GM12878 (cell line): Measurements from ENCODE around the gene SMTNL1. TPM values are rescaled to one million over a fixed set of nuclear protein-coding genes. Genes with fewer than 3 reads are reported as not detected.
A peak's percentile ranks its signal among the peaks of the same experiment; 100 is the strongest.

Experiments
- ATAC-seq: fragments of 200-7000 bp; cut with Tn5 transposase; 3 replicates; pipeline ENCODE4 v1.9.1; 2020; ENCODE audit warnings: mild to moderate bottlenecking, moderate library complexity
- BruUV-seq: library from RNA; stranded (reverse); fragments of 400-500 nt; replicated peaks from 2 replicates; lab custom pipeline; 2021; lab: Mats Ljungman, UMichigan
- CTCF ChIA-PET: fragments of 300-600 bp; sonication (Branson Sonifier 250); formaldehyde crosslinking; extraction: SDS; loops from one replicate; lab custom pipeline; 2021; ENCODE audit warnings: inconsistent platforms; lab: Yijun Ruan, JAX
- POLR2A ChIA-PET: fragments of 350-600 bp; formaldehyde crosslinking; extraction: SDS; loops from one replicate; lab custom pipeline; 2021; ENCODE audit warnings: inconsistent platforms; lab: Charles Lee
- RAD21 ChIA-PET: fragments of 300-600 bp; sonication (Branson Sonifier 250); formaldehyde crosslinking; loops from one replicate; lab custom pipeline; 2023; ENCODE audit warnings: antibody characterized with exemption; ENCODE audit not compliant: unreplicated experiment; lab: Charles Lee
- SMC1A ChIA-PET: fragments of 300-600 bp; sonication (Branson Sonifier 250); formaldehyde crosslinking; loops from one replicate; lab custom pipeline; 2023; ENCODE audit not compliant: unreplicated experiment, uncharacterized antibody; lab: Charles Lee
- DNase-seq: peaks from one replicate; pipeline ENCODE4 v3.0.0-alpha.2; 2011; ENCODE audit warnings: low read depth, low spot score
- FAIRE-seq: peaks from 3 replicates; lab custom pipeline; 2011; peaks lifted over from hg19 to GRCh38; lab: Jason Lieb, UNC
- H2AFZ ChIP-seq: 2 replicates; pipeline ENCODE4 v1.6.0; 2011; ENCODE audit warnings: low read depth, low read length, control low read depth; ENCODE audit not compliant: control insufficient read depth
- H3K27ac ChIP-seq: 2 replicates; pipeline ENCODE4 v1.5.1; 2011; ENCODE audit warnings: control low read depth; ENCODE audit not compliant: control insufficient read depth, insufficient read depth
- H3K27me3 ChIP-seq, 2 experiments: replicated peaks in 1 of 2; 2 replicates each; pipeline versions ENCODE4 v1.6.0 to v1.6.1; 2011; ENCODE audit warnings: low read length in 1 of 2; ENCODE audit not compliant: control insufficient read depth in 2 of 2, insufficient read depth in 2 of 2
- H3K36me3 ChIP-seq, 2 experiments: 2 replicates each; pipeline ENCODE4 v1.5.1; 2011; ENCODE audit warnings: low read length in 1 of 2; ENCODE audit not compliant: control insufficient read depth in 2 of 2, insufficient read depth in 2 of 2
- H3K4me1 ChIP-seq: 2 replicates; pipeline ENCODE4 v1.6.1; 2011; ENCODE audit warnings: mild to moderate bottlenecking, low read length, moderate library complexity, mixed read lengths; ENCODE audit not compliant: control insufficient read depth, insufficient read depth
- H3K4me2 ChIP-seq: 2 replicates; pipeline ENCODE4 v1.6.0; 2011; ENCODE audit warnings: control low read depth; ENCODE audit not compliant: control insufficient read depth, insufficient read depth
- H3K4me3 ChIP-seq: fragments of 200-600 bp; sonication (generic); 2 replicates; pipeline ENCODE4 v1.5.1; 2016
- H3K79me2 ChIP-seq: 2 replicates; pipeline ENCODE4 v1.6.0; 2011; ENCODE audit warnings: low read length; ENCODE audit not compliant: control insufficient read depth, insufficient read depth
- H3K9ac ChIP-seq: 2 replicates; pipeline ENCODE4 v1.8.0; 2011; ENCODE audit warnings: low read length, control low read depth, mixed read lengths; ENCODE audit not compliant: control insufficient read depth, insufficient read depth
- H3K9me3 ChIP-seq: replicated peaks from 3 replicates; pipeline ENCODE4 v1.5.1; 2011; ENCODE audit warnings: mild to moderate bottlenecking, low read length; ENCODE audit not compliant: control insufficient read depth, insufficient read depth
- H4K20me1 ChIP-seq: 2 replicates; pipeline ENCODE4 v1.6.0; 2011; ENCODE audit not compliant: control insufficient read depth, insufficient read depth
- BHLHE40 ChIP-seq, 2 experiments: fragments of 450-650 bp in 1 of 2; IDR thresholded peaks; 2 replicates each; pipeline ENCODE4 v1.6.1; 2011 to 2017; ENCODE audit warnings: low read depth in 2 of 2, borderline replicate concordance in 1 of 2, improper control_type of control experiment in 1 of 2, low read length in 1 of 2, mild to moderate bottlenecking in 1 of 2
- BRCA1 ChIP-seq: IDR thresholded peaks from 2 replicates; pipeline ENCODE4 v1.6.1; 2011; ENCODE audit warnings: low read depth, low read length, improper control_type of control experiment
- CEBPB ChIP-seq, 2 experiments: fragments of 150-350 bp in 1 of 2; IDR thresholded peaks; 2 replicates each; pipeline ENCODE4 v1.6.1; 2012 to 2014; ENCODE audit warnings: low read depth in 2 of 2, low read length in 2 of 2, borderline replicate concordance in 1 of 2, inconsistent platforms in 1 of 2
- CTCF ChIP-seq, 3 experiments: IDR thresholded peaks in 2 of 3; conservative IDR thresholded peaks in 1 of 3; 2 replicates each; pipeline ENCODE4 v1.5.1; 2011; ENCODE audit warnings: low read depth in 3 of 3, low read length in 3 of 3, mild to moderate bottlenecking in 3 of 3, control low read depth in 2 of 3, moderate library complexity in 2 of 3, inconsistent platforms in 1 of 3, mixed read lengths in 1 of 3; ENCODE audit not compliant: control insufficient read depth in 2 of 3, insufficient read depth in 1 of 3; ENCODE audit errors: extremely low read depth in 1 of 3
- HSF1 ChIP-seq: fragments of 150-350 bp; IDR thresholded peaks from 2 replicates; pipeline ENCODE4 v1.6.1; 2014; ENCODE audit warnings: mild to moderate bottlenecking, low read depth, low read length
- RAD21 ChIP-seq: IDR thresholded peaks from 2 replicates; pipeline ENCODE4 v1.6.1; 2011; ENCODE audit warnings: mild to moderate bottlenecking, low read depth, low read length, moderate library complexity; ENCODE audit not compliant: insufficient read depth
- SMC3 ChIP-seq: IDR thresholded peaks from 2 replicates; pipeline ENCODE4 v1.6.1; 2011; ENCODE audit warnings: low read length, improper control_type of control experiment, borderline replicate concordance
- TCF12 ChIP-seq: IDR thresholded peaks from 2 replicates; pipeline ENCODE4 v1.6.1; 2011; ENCODE audit warnings: low read depth, mild to moderate bottlenecking, low read length
- TCF3 ChIP-seq: IDR thresholded peaks from 2 replicates; pipeline ENCODE4 v1.6.1; 2012; ENCODE audit warnings: low read depth, mild to moderate bottlenecking, low read length, borderline replicate concordance; ENCODE audit not compliant: insufficient read depth
- TCF7 ChIP-seq: IDR thresholded peaks from 2 replicates; pipeline ENCODE4 v1.6.1; 2014; ENCODE audit warnings: antibody characterized with exemption, borderline replicate concordance
- YY1 ChIP-seq: IDR thresholded peaks from 2 replicates; pipeline ENCODE4 v1.6.1; 2011; ENCODE audit warnings: low read depth, mild to moderate bottlenecking, low read length
- whole genome bisulfite sequencing: methylation state at CpG from one replicate; pipeline ENCODE4 v1.1.6; 2016; ENCODE audit warnings: low lambda C conversion rate; ENCODE audit not compliant: insufficient replicate concordance, insufficient coverage; ENCODE audit errors: missing lambda C conversion rate; 5-methylcytosine and 5-hydroxymethylcytosine counted together
- in situ Hi-C: fragments of 300-500 bp; cut with MboI; formaldehyde crosslinking; loops from 9 replicates; pipeline ENCODE4 v1.14.3; 2018; ENCODE audit warnings: mixed read lengths
- intact Hi-C: fragments of 100-400 bp; cut with micrococcal nuclease; formaldehyde crosslinking; loops from one replicate; pipeline ENCODE4 v1.14.2; 2022; ENCODE audit not compliant: unreplicated experiment
- polyA plus RNA-seq, 11 experiments: library from polyadenylated mRNA; depleted of rRNA in 4 of 11; unstranded in 6 of 11; stranded (reverse) in 5 of 11; fragments of >200 nt; fragmentation: Nextera tagmentation in 4 of 11; fragmentation: Illumina TruSeq in 1 of 11; extraction: Ambion mirVana in 4 of 11; extraction: Trizol in 1 of 11; gene quantifications; 1 replicate in 1 of 11; 2 replicates in 10 of 11; pipeline versions ENCODE4 v1.2.1 to v1.2.3, GENCODE V29; 2011 to 2016; ENCODE audit warnings: inconsistent platforms in 2 of 11, missing spikeins in 2 of 11, low read depth in 1 of 11
- total RNA-seq, 4 experiments: library from RNA; depleted of rRNA in 3 of 4; stranded (reverse); fragments of >200 nt in 3 of 4; fragmentation: Illumina TruSeq in 1 of 4; extraction: Trizol in 1 of 4; gene quantifications; 2 replicates each; pipeline versions ENCODE4 v1.2.1 to v1.2.3, GENCODE V29; 2013 to 2021
- TF ChIP-seq, protein P1 (sequence below): fragments of 450-650 bp; IDR thresholded peaks from 2 replicates; pipeline ENCODE4 v1.6.1; 2016; ENCODE audit warnings: mild to moderate bottlenecking
- TF ChIP-seq, protein P2 (sequence below): IDR thresholded peaks from 2 replicates; pipeline ENCODE4 v1.6.1; 2012; ENCODE audit warnings: low read depth, low read length, improper control_type of control experiment

SMTNL1 gene
- total and polyA plus RNA-seq, 10 of the 15 experiments (the other 5 are each of a cell fraction or from before 2014, with no cell fraction given): 0.06 to 0.17 (median 0.10) TPM; not detected in 7

DNA sequence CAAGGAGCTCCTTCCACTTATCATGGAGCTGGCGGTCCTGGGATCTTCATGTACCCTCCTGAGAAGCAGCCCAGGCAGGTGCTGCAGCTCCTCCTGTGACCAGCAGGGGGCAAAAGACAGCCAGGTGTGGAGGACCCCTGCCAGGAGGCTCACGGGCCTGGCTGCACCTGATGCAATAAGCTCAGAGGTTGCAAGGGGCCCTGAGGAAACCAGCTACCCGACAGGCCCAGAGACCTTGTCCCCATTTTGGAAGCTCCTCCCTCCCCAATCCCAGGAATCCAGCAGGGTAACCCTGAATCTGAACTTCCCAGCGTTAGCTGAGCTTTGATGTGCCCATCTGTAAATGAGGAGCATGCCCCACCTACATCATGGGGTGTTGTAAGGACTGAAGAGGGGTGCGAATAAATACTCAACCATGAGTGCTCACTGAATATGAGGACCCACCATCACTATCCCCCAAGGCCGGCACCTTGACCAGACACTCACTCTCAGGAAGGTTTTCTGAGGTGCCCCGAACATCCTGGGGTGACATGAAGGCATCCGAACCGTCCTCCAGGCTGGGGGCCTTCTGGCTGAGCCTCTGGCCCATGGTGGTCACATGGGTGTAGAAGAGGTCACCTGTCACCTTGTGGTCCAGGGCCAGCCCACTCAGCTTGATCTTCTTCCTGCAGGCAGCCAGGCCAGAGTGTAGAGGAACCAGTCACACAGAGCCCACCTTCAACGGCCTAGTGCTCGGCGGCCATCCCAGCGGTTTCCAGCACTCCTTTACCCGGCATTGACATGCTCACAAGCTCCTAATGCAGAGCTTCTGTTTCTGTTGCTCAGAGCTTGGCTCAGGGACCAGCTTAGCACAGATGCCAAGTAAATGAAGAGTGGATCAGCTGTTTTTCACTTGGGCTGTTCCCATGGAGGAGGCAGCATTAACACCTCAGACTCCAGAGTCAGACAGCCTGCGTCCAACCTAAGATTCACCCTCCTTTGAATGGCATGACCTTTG is 43.6 kb upstream of the SMTNL1 start:
- intact Hi-C loops: loop anchor here (1.0 to 2.0 kb wide), 2 partner anchors 33 to 151 kb away; no protein-coding TSS in a partner anchor
- H4K20me1 ChIP-seq: no peaks in the 10 kb centered on the region
- in situ Hi-C loops: loop anchor here (5.0 to 25.0 kb wide), 3 partner anchors 33 to 657 kb away; no protein-coding TSS in a partner anchor
- no peak overlapping the region for H3K4me3 ChIP-seq
- no peak overlapping the region for H2AFZ ChIP-seq
- POLR2A ChIA-PET: interaction anchor here (0.8 to 1.5 kb wide), 5 partner anchors 12 to 38 kb away, joined by 3 to 15 read pairs (median 3); partner anchors contain the start of gene SLC43A1
- no peaks in the 10 kb centered on the region for H3K4me1 ChIP-seq
- H3K36me3 ChIP-seq: peaks cover 3% of the 10 kb centered on the region in 2 experiments
- RAD21 ChIA-PET: interaction anchor here (0.6 to 4.8 kb wide), 21 partner anchors 9 to 1030 kb away, joined by 3 to 133 read pairs (median 5); partner anchors contain the start of genes RTN4RL2, SLC43A1 and TIMM10
- ATAC-seq (peak; percentile 94), FAIRE-seq (peak; percentile 78), DNase-seq (no peak)
- SMC1A ChIA-PET: interaction anchor here (0.7 to 7.5 kb wide), 24 partner anchors 9 to 307 kb away, joined by 3 to 130 read pairs (median 4); partner anchors contain the start of genes CTNND1, SLC43A1 and TIMM10
- CTCF ChIA-PET: interaction anchor here (0.6 to 11.8 kb wide), 52 partner anchors 9 to 1031 kb away, joined by 3 to 396 read pairs (median 6); partner anchors contain the start of genes CLP1, MED19, P2RX3 and RTN4RL2
- no TSS peak for BruUV-seq
- no peaks in the 10 kb centered on the region for H3K79me2 ChIP-seq
- no peaks in the 10 kb centered on the region for H3K9me3 ChIP-seq
- H3K4me2 ChIP-seq: no peak overlapping the region
- H3K27ac ChIP-seq: no peak overlapping the region
- WGBS: 80% methylated on average over 15 of the region's 15 CpGs
- H3K9ac ChIP-seq: no peak overlapping the region
- H3K27me3 ChIP-seq: no peaks in the 10 kb centered on the region
- TF ChIP-seq CEBPB (IDR thresholded peaks at IDR 0.05; ENCODE audit: borderline replicate concordance in 1 of 2, low read depth in 2 of 2, low read length in 2 of 2) (peak in 1 of 2 experiments; percentile 70; a peak in 1 of 4 replicates), BHLHE40 (IDR thresholded peaks at IDR 0.05; ENCODE audit: borderline replicate concordance in 1 of 2, low read depth in 2 of 2, low read length in 1 of 2) (peak; percentile 34 to 47; a peak in 2 of 4 replicates), TCF3 (0 out of 2 replicates have a peak, but pooled peaks have one; percentile 26), TCF7 (no peak), TCF12 (peak; percentile 39; the same call in 1 of the 2 replicates), CTCF (IDR thresholded peaks at IDR 0.05 in 2 of 3, conservative IDR thresholded peaks at IDR 0.05 in 1 of 3; ENCODE audit: control insufficient read depth in 2 of 3, extremely low read depth in 1 of 3, insufficient read depth in 1 of 3, low read depth in 3 of 3, low read length in 3 of 3) (peak; percentile 86 to 97 (median 91)), HSF1 (no peak), RAD21 (peak; percentile 69), BRCA1 (no peak), YY1 (0 out of 2 replicates have a peak, but pooled peaks have one; percentile 37), SMC3 (peak; percentile 89)
- TF ChIP-seq, protein P1, sequence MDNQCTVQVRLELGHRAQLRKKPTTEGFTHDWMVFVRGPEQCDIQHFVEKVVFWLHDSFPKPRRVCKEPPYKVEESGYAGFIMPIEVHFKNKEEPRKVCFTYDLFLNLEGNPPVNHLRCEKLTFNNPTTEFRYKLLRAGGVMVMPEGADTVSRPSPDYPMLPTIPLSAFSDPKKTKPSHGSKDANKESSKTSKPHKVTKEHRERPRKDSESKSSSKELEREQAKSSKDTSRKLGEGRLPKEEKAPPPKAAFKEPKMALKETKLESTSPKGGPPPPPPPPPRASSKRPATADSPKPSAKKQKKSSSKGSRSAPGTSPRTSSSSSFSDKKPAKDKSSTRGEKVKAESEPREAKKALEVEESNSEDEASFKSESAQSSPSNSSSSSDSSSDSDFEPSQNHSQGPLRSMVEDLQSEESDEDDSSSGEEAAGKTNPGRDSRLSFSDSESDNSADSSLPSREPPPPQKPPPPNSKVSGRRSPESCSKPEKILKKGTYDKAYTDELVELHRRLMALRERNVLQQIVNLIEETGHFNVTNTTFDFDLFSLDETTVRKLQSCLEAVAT: no peak
- TF ChIP-seq, protein P2, sequence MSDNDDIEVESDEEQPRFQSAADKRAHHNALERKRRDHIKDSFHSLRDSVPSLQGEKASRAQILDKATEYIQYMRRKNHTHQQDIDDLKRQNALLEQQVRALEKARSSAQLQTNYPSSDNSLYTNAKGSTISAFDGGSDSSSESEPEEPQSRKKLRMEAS: 0 out of 2 replicates have a peak, but pooled peaks have one; percentile 19
